ENCODE data around the gene MOB1A.

The MOB1A gene

GRCh38 chr2:74186038-74186437 lies 7.4 kb upstream of the MOB1A start:
- ATAC-seq (ENCODE audit: low read depth) (no peak), DNase-seq (ENCODE audit: low spot score) (no peak)
- Histone ChIP-seq H3K27me3 (ENCODE audit: insufficient read depth, poor library complexity, severe bottlenecking) (no peaks in the 10 kb centered on the region), H3K9me3 (ENCODE audit: severe bottlenecking) (no peaks in the 10 kb centered on the region), H3K4me3 (ENCODE audit: severe bottlenecking) (no peak overlapping the region), H3K36me3 (ENCODE audit: low read depth) (no peaks in the 10 kb centered on the region), H3K4me1 (ENCODE audit: insufficient read depth, poor library complexity, severe bottlenecking) (peaks cover 20% of the 10 kb centered on the region), H3K27ac (ENCODE audit: poor library complexity, severe bottlenecking) (no peak overlapping the region)
- TF ChIP-seq CTCF (IDR thresholded peaks at IDR 0.05; ENCODE audit: poor library complexity, severe bottlenecking): no peak

- no peak for TF ChIP-seq CTCF (IDR thresholded peaks at IDR 0.05; ENCODE audit: poor library complexity, severe bottlenecking)
- Histone ChIP-seq H3K4me3 (ENCODE audit: severe bottlenecking) (no peak overlapping the region), H3K4me1 (ENCODE audit: insufficient read depth, poor library complexity, severe bottlenecking) (peaks cover 13% of the 10 kb centered on the region), H3K36me3 (ENCODE audit: low read depth) (no peaks in the 10 kb centered on the region), H3K27me3 (ENCODE audit: insufficient read depth, poor library complexity, severe bottlenecking) (no peaks in the 10 kb centered on the region), H3K9me3 (ENCODE audit: severe bottlenecking) (no peaks in the 10 kb centered on the region), H3K27ac (ENCODE audit: poor library complexity, severe bottlenecking) (no peak overlapping the region)
- DNase-seq (ENCODE audit: low spot score): no peak
- ATAC-seq (ENCODE audit: low read depth): no peak
Observed at GRCh38 chr2:74183878-74184277, 5.2 kb upstream of the MOB1A start.

- peaks cover 9% of the 10 kb centered on the region for H3K36me3 ChIP-seq (ENCODE audit: low read depth)
- H3K4me1 ChIP-seq (ENCODE audit: insufficient read depth, poor library complexity, severe bottlenecking): peaks cover 12% of the 10 kb centered on the region
- H3K27ac ChIP-seq (ENCODE audit: poor library complexity, severe bottlenecking): no peak overlapping the region
- no peaks in the 10 kb centered on the region for H3K9me3 ChIP-seq (ENCODE audit: severe bottlenecking)
- ATAC-seq (ENCODE audit: low read depth) (no peak), DNase-seq (ENCODE audit: low spot score) (no peak)
- no peak overlapping the region for H3K4me3 ChIP-seq (ENCODE audit: severe bottlenecking)
- no peaks in the 10 kb centered on the region for H3K27me3 ChIP-seq (ENCODE audit: insufficient read depth, poor library complexity, severe bottlenecking)
- no peak for TF ChIP-seq CTCF (IDR thresholded peaks at IDR 0.05; ENCODE audit: poor library complexity, severe bottlenecking)
Observed at GRCh38 chr2:74181739-74182138, 3.1 kb upstream of the MOB1A start.

- no peak for DNase-seq (ENCODE audit: low spot score)
- peaks cover 24% of the 10 kb centered on the region for H3K36me3 ChIP-seq (ENCODE audit: low read depth)
- H3K4me1 ChIP-seq (ENCODE audit: insufficient read depth, poor library complexity, severe bottlenecking): peaks cover 17% of the 10 kb centered on the region
- H3K27ac ChIP-seq (ENCODE audit: poor library complexity, severe bottlenecking): peak overlapping the region; percentile 73
- H3K27me3 ChIP-seq (ENCODE audit: insufficient read depth, poor library complexity, severe bottlenecking): no peaks in the 10 kb centered on the region
- ATAC-seq (ENCODE audit: low read depth): no peak
- H3K9me3 ChIP-seq (ENCODE audit: severe bottlenecking): no peaks in the 10 kb centered on the region
- TF ChIP-seq CTCF (IDR thresholded peaks at IDR 0.05; ENCODE audit: poor library complexity, severe bottlenecking): peak; percentile 23
- H3K4me3 ChIP-seq (ENCODE audit: severe bottlenecking): peak overlapping the region; percentile 80
Observed at GRCh38 chr2:74179063-74179865, 585 bp upstream of the MOB1A start.

GRCh38 chr2:74177696-74178095 lies 983 bp downstream of the MOB1A start:
- ATAC-seq (ENCODE audit: low read depth) (no peak), DNase-seq (ENCODE audit: low spot score) (no peak)
- H3K4me3 ChIP-seq (ENCODE audit: severe bottlenecking): peak overlapping the region; percentile 80
- no peaks in the 10 kb centered on the region for H3K27me3 ChIP-seq (ENCODE audit: insufficient read depth, poor library complexity, severe bottlenecking)
- H3K36me3 ChIP-seq (ENCODE audit: low read depth): peaks cover 27% of the 10 kb centered on the region
- H3K4me1 ChIP-seq (ENCODE audit: insufficient read depth, poor library complexity, severe bottlenecking): peaks cover 17% of the 10 kb centered on the region
- no peak for TF ChIP-seq CTCF (IDR thresholded peaks at IDR 0.05; ENCODE audit: poor library complexity, severe bottlenecking)
- peak overlapping the region; percentile 73 for H3K27ac ChIP-seq (ENCODE audit: poor library complexity, severe bottlenecking)
- no peaks in the 10 kb centered on the region for H3K9me3 ChIP-seq (ENCODE audit: severe bottlenecking)
